Activated CD4-positive, CD25-positive, alpha-beta regulatory T cell treated with anti-CD3 and anti-CD28 coated beads, Interleukin-2, amount 50 U/mL, for 72 hours (primary cell): ENCODE measurements around the gene KCNA2.

Source experiments
- DNase-seq: peaks from one replicate; pipeline ENCODE4 v3.0.0; 2021

The KCNA2 gene

GRCh38 chr1:110601332-110601731 is 4.8 kb downstream of the KCNA2 start:
- no peak for DNase-seq

- DNase-seq, result no peak
These were observed 5.4 kb downstream of the KCNA2 start for GRCh38 chr1:110600716-110601115.

- no peak for DNase-seq
These were observed 8.2 kb downstream of the KCNA2 start for GRCh38 chr1:110597966-110598365.

- DNase-seq, result no peak
These were observed 9.8 kb downstream of the KCNA2 start for GRCh38 chr1:110596312-110596711.

- DNase-seq, result no peak
These were observed 10.8 kb downstream of the KCNA2 start for GRCh38 chr1:110595353-110595710.

- no peak for DNase-seq
These were observed 11.5 kb downstream of the KCNA2 start for GRCh38 chr1:110594456-110595352.

- no peak for DNase-seq
These were observed 12.3 kb downstream of the KCNA2 start for GRCh38 chr1:110593902-110594301.

- DNase-seq, result no peak
These were observed 14.2 kb downstream of the KCNA2 start for GRCh38 chr1:110591956-110592355.

- no peak for DNase-seq
These were observed 17.2 kb downstream of the KCNA2 start for GRCh38 chr1:110588991-110589390.

GRCh38 chr1:110588486-110588885 is 17.7 kb downstream of the KCNA2 start:
- no peak for DNase-seq

GRCh38 chr1:110587906-110588305 is 18.3 kb downstream of the KCNA2 start:
- DNase-seq, result no peak

GRCh38 chr1:110585481-110585880 is 20.7 kb downstream of the KCNA2 start:
- DNase-seq, result no peak

- no peak for DNase-seq
These were observed 22.1 kb downstream of the KCNA2 start for GRCh38 chr1:110584045-110584444.

GRCh38 chr1:110583505-110583904 is 22.7 kb downstream of the KCNA2 start:
- DNase-seq, result no peak

GRCh38 chr1:110582378-110582777 is 23.8 kb downstream of the KCNA2 start:
- DNase-seq, result no peak

GRCh38 chr1:110581682-110582145 is 24.4 kb downstream of the KCNA2 start:
- DNase-seq, result no peak

GRCh38 chr1:110580244-110580643 is 25.9 kb downstream of the KCNA2 start:
- no peak for DNase-seq

- no peak for DNase-seq
These were observed 26.7 kb downstream of the KCNA2 start for GRCh38 chr1:110579460-110579859.

GRCh38 chr1:110576441-110576840 is 29.7 kb downstream of the KCNA2 start:
- no peak for DNase-seq

- DNase-seq, result no peak
These were observed 32.8 kb downstream of the KCNA2 start for GRCh38 chr1:110573314-110573713.

- no peak for DNase-seq
These were observed 33.4 kb downstream of the KCNA2 start for GRCh38 chr1:110572751-110573150.

GRCh38 chr1:110570901-110571300 is 35.3 kb downstream of the KCNA2 start:
- DNase-seq, result no peak

GRCh38 chr1:110570307-110570706 is 35.9 kb downstream of the KCNA2 start:
- no peak for DNase-seq

GRCh38 chr1:110566836-110567235 is 39.3 kb downstream of the KCNA2 start:
- no peak for DNase-seq

GRCh38 chr1:110565565-110565964 is 40.6 kb downstream of the KCNA2 start:
- no peak for DNase-seq
